HCT116 (cell line): Measurements from ENCODE around the gene EYA4. TPM values are rescaled to one million over a fixed set of nuclear protein-coding genes. Genes with fewer than 3 reads are reported as not detected.

Experiments used
- ATAC-seq: fragments of 200-7000 bp; cut with Tn5 transposase; 2 replicates; pipeline ENCODE4 v1.9.1; 2020; ENCODE audit warnings: mild to moderate bottlenecking, moderate library complexity
- BruUV-seq: library from RNA; stranded (reverse); fragments of 400-500 nt; replicated peaks from 2 replicates; lab custom pipeline; 2021; lab: Mats Ljungman, UMichigan
- CTCF ChIA-PET: fragments of 300-600 bp; sonication (Branson Sonifier 250); formaldehyde crosslinking; loops from one replicate; lab custom pipeline; 2021; ENCODE audit warnings: antibody characterized with exemption; lab: Charles Lee
- POLR2A ChIA-PET: fragments of 300-600, 350-600 bp; sonication (Branson Sonifier 250); formaldehyde crosslinking; loops from one replicate; lab custom pipeline; 2021; ENCODE audit warnings: antibody characterized with exemption; lab: Charles Lee
- RAD21 ChIA-PET, 2 experiments: fragments of 300-600 bp; sonication (Branson Sonifier 250); formaldehyde crosslinking; loops; one replicate each; lab custom pipeline; 2023; ENCODE audit warnings: low total read pairs in 2 of 2; ENCODE audit not compliant: uncharacterized antibody in 2 of 2, unreplicated experiment in 2 of 2, low non-redundant PET in 1 of 2; lab: Charles Lee
- DNase-seq: peaks from one replicate; pipeline ENCODE4 v3.0.0-alpha.2; 2010; ENCODE audit warnings: low read depth, low spot score
- H2AFZ ChIP-seq: fragments of 200-600 bp; shearing (Covaris generic), sonication (generic); 2 replicates; pipeline ENCODE4 v1.6.1; 2017; ENCODE audit warnings: low read depth, mixed run types, mixed read lengths, antibody characterized with exemption, low read length; ENCODE audit not compliant: poor library complexity, severe bottlenecking
- H3K27ac ChIP-seq: 2 replicates; pipeline ENCODE4 v1.5.1; 2012; ENCODE audit warnings: low read depth, low read length
- H3K27me3 ChIP-seq: fragments of 200-600 bp; sonication (generic); 2 replicates; pipeline ENCODE4 v1.6.1; 2016; ENCODE audit warnings: mixed run types, low read length, mixed read lengths; ENCODE audit not compliant: insufficient read depth
- H3K36me3 ChIP-seq, 2 experiments: fragments of 200-500 bp in 1 of 2; fragments of 200-600 bp in 1 of 2; sonication (Bioruptor generic) in 1 of 2; sonication (generic) in 1 of 2; 2 replicates each; pipeline versions ENCODE4 v1.5.1 to v1.6.1; 2014 to 2016; ENCODE audit warnings: low read length in 2 of 2, inconsistent platforms in 1 of 2, mixed read lengths in 1 of 2, mixed run types in 1 of 2; ENCODE audit not compliant: insufficient read depth in 2 of 2, control insufficient read depth in 1 of 2
- H3K4me1 ChIP-seq, 2 experiments: fragments of 200-600 bp in 1 of 2; sonication (generic) in 1 of 2; 2 replicates each; pipeline versions ENCODE4 v1.5.1 to v1.6.1; 2012 to 2017; ENCODE audit warnings: low read length in 2 of 2, inconsistent platforms in 1 of 2, mild to moderate bottlenecking in 1 of 2, mixed read lengths in 1 of 2, mixed run types in 1 of 2, moderate library complexity in 1 of 2; ENCODE audit not compliant: insufficient read depth in 2 of 2, control insufficient read depth in 1 of 2
- H3K4me2 ChIP-seq: fragments of 200-600 bp; sonication (generic); 2 replicates; pipeline ENCODE4 v1.6.1; 2017; ENCODE audit warnings: mixed run types, low read length, mixed read lengths
- H3K4me3 ChIP-seq, 2 experiments: fragments of 200-600 bp in 1 of 2; sonication (generic) in 1 of 2; replicated peaks in 1 of 2; 2 replicates each; pipeline ENCODE4 v1.5.1; 2011 to 2016; ENCODE audit warnings: low read length in 2 of 2, control low read depth in 1 of 2, low read depth in 1 of 2, mild to moderate bottlenecking in 1 of 2, mixed read lengths in 1 of 2, mixed run types in 1 of 2
- H3K79me2 ChIP-seq: fragments of 200-600 bp; sonication (generic); 2 replicates; pipeline ENCODE4 v1.6.1; 2017; ENCODE audit warnings: mild to moderate bottlenecking, mixed run types, low read length, moderate library complexity, mixed read lengths; ENCODE audit not compliant: insufficient read depth
- H3K9ac ChIP-seq: fragments of 200-600 bp; sonication (generic); 2 replicates; pipeline ENCODE4 v1.6.1; 2016; ENCODE audit warnings: low read length, mixed read lengths
- H3K9me2 ChIP-seq: fragments of 200-600 bp; sonication (generic), shearing (Covaris generic); 2 replicates; pipeline ENCODE4 v1.6.1; 2017; ENCODE audit warnings: mixed run types, mild to moderate bottlenecking, moderate library complexity; ENCODE audit not compliant: insufficient read depth
- H3K9me3 ChIP-seq, 2 experiments: fragments of 200-500 bp in 1 of 2; fragments of 200-600 bp in 1 of 2; sonication (Bioruptor generic) in 1 of 2; sonication (generic) in 1 of 2; 2 replicates each; pipeline ENCODE4 v1.6.1; 2014 to 2017; ENCODE audit warnings: low read length in 2 of 2, mixed read lengths in 2 of 2, inconsistent platforms in 1 of 2, low read depth in 1 of 2, mild to moderate bottlenecking in 1 of 2, mixed run types in 1 of 2, moderate library complexity in 1 of 2; ENCODE audit not compliant: control insufficient read depth in 1 of 2, insufficient read depth in 1 of 2
- H4K20me1 ChIP-seq: fragments of 200-600 bp; sonication (generic), shearing (Covaris generic); 2 replicates; pipeline ENCODE4 v1.6.1; 2017; ENCODE audit warnings: mixed run types, mild to moderate bottlenecking, moderate library complexity; ENCODE audit not compliant: insufficient read depth
- ATF3 ChIP-seq: IDR thresholded peaks from 2 replicates; pipeline ENCODE4 v1.6.1; 2012
- CBX3 ChIP-seq: IDR thresholded peaks from 2 replicates; pipeline ENCODE4 v1.6.1; 2012; ENCODE audit warnings: low read depth
- CEBPB ChIP-seq: IDR thresholded peaks from 2 replicates; pipeline ENCODE4 v1.6.1; 2012; ENCODE audit warnings: low read depth
- EGR1 ChIP-seq: IDR thresholded peaks from 2 replicates; pipeline ENCODE4 v1.6.1; 2012; ENCODE audit warnings: low read depth
- ELF1 ChIP-seq: IDR thresholded peaks from 2 replicates; pipeline ENCODE4 v1.6.1; 2012; ENCODE audit warnings: low read depth, borderline replicate concordance
- EZH2phosphoT487 ChIP-seq: fragments of 200-600 bp; IDR thresholded peaks from 2 replicates; pipeline ENCODE4 v1.6.1; 2018; ENCODE audit warnings: antibody characterized with exemption, borderline replicate concordance
- FOSL1 ChIP-seq: IDR thresholded peaks from 2 replicates; pipeline ENCODE4 v1.6.1; 2012; ENCODE audit warnings: low read depth
- POLR2A ChIP-seq: IDR thresholded peaks from 2 replicates; pipeline ENCODE4 v1.7.0; 2011; ENCODE audit warnings: borderline replicate concordance; ENCODE audit not compliant: insufficient read depth, insufficient read length; ENCODE audit errors: extremely low read depth
- POLR2AphosphoS5 ChIP-seq: IDR thresholded peaks from 2 replicates; pipeline ENCODE4 v1.6.1; 2011; ENCODE audit warnings: mild to moderate bottlenecking, low read depth, low read length, moderate library complexity
- SRF ChIP-seq: IDR thresholded peaks from 2 replicates; pipeline ENCODE4 v1.6.1; 2012; ENCODE audit warnings: low read depth
- ZBTB33 ChIP-seq: IDR thresholded peaks from 2 replicates; pipeline ENCODE4 v1.6.1; 2011; ENCODE audit warnings: mild to moderate bottlenecking, low read length, moderate library complexity; ENCODE audit not compliant: insufficient replicate concordance; ENCODE audit errors: extremely low read depth
- ZFX ChIP-seq: fragments of 450-650 bp; IDR thresholded peaks from 2 replicates; pipeline ENCODE4 v1.6.1; 2017
- ZNF274 ChIP-seq: fragments of 200-500 bp; sonication (Bioruptor generic); IDR thresholded peaks from 2 replicates; pipeline ENCODE4 v1.6.1; 2014; ENCODE audit warnings: mild to moderate bottlenecking, low read depth, low read length, inconsistent platforms
- intact Hi-C: fragments of 100-400 bp; cut with micrococcal nuclease; formaldehyde crosslinking; loops from 2 replicates; pipeline ENCODE4 v1.10.0; 2022
- total RNA-seq: library from RNA; stranded (reverse); gene quantifications from one replicate; pipeline ENCODE4 v1.2.1, GENCODE V29; 2021; ENCODE audit not compliant: unreplicated experiment

EYA4 gene
- total RNA-seq, 1 experiment from 2014 or later: not detected

- Histone ChIP-seq H3K9me2 (no peaks in the 10 kb centered on the region), H4K20me1 (no peaks in the 10 kb centered on the region), H3K27me3 (peaks cover 6% of the 10 kb centered on the region; the same call in 1 of the 2 replicates), H3K36me3 (no peaks in the 10 kb centered on the region), H3K9me3 (no peaks in the 10 kb centered on the region), H3K4me1 (no peaks in the 10 kb centered on the region), H3K27ac (no peak overlapping the region), H3K9ac (no peak overlapping the region), H3K79me2 (no peaks in the 10 kb centered on the region), H2AFZ (no peak overlapping the region), H3K4me3 (no peak overlapping the region), H3K4me2 (no peak overlapping the region)
- POLR2A ChIA-PET: no interaction called here
- no peak for DNase-seq
- intact Hi-C loops: no loop called here
- no peak for ATAC-seq
- TF ChIP-seq EGR1: no peak
- BruUV-seq: no TSS peak
- CTCF ChIA-PET: no interaction called here
- RAD21 ChIA-PET: no interaction called here
These were observed 38.4 kb upstream of the EYA4 start for GRCh38 chr6:133202610-133203343.

GRCh38 chr6:133203344-133203697 lies 37.8 kb upstream of the EYA4 start:
- ATAC-seq (no peak), DNase-seq (no peak)
- ChIA-PET RAD21 (no interaction called here), POLR2A (no interaction called here), CTCF (no interaction called here)
- no TSS peak for BruUV-seq
- intact Hi-C loops: no loop called here
- no peak overlapping the region for H3K27ac ChIP-seq
- no peak overlapping the region for H2AFZ ChIP-seq
- H3K4me1 ChIP-seq: no peaks in the 10 kb centered on the region
- no peak for TF ChIP-seq ZBTB33
- TF ChIP-seq ZNF274: no peak
- TF ChIP-seq POLR2A: no peak
- TF ChIP-seq ELF1: no peak
- no peak for TF ChIP-seq FOSL1
- no peak for TF ChIP-seq EZH2phosphoT487
- no peak for TF ChIP-seq CEBPB
- TF ChIP-seq CBX3: no peak
- TF ChIP-seq POLR2AphosphoS5: no peak
- no peak for TF ChIP-seq SRF
- no peak for TF ChIP-seq ATF3
- no peak for TF ChIP-seq ZFX
- no peaks in the 10 kb centered on the region for H4K20me1 ChIP-seq
- H3K9me2 ChIP-seq: no peaks in the 10 kb centered on the region
- peaks cover 6% of the 10 kb centered on the region; the same call in 1 of the 2 replicates for H3K27me3 ChIP-seq
- H3K9me3 ChIP-seq: no peaks in the 10 kb centered on the region
- H3K36me3 ChIP-seq: no peaks in the 10 kb centered on the region
- H3K4me3 ChIP-seq: no peak overlapping the region
- H3K9ac ChIP-seq: no peak overlapping the region
- no peak overlapping the region for H3K4me2 ChIP-seq
- no peaks in the 10 kb centered on the region for H3K79me2 ChIP-seq
